ENCODE measurements around the gene ST6GALNAC6.
"Not testable (repeated sequence)": the region's sequence is repeated elsewhere in the genome, so short reads cannot be mapped to it uniquely, and the experiment has no call there.

The ST6GALNAC6 gene

DNA sequence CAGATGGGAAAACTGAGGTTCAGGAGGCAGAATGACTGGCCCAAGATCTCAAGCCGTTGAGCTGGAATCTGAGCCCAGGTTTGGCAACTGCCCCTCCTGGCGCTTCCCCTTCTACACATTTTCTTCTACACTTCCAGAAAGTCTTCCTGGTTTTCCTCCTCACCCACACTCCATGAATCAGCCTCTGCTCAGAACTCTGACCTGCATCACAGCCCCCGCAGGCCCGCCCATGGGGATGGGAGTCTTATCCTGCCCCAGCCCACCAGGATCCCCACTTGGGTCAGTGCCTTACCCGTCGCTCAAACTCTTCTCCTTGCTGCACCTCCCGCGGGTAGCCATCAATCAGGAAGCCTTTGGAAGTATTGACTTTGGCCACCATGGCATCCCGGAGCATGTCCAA is 27.9 kb downstream of the ST6GALNAC6 start:
- DNase-seq = no peak

DNA sequence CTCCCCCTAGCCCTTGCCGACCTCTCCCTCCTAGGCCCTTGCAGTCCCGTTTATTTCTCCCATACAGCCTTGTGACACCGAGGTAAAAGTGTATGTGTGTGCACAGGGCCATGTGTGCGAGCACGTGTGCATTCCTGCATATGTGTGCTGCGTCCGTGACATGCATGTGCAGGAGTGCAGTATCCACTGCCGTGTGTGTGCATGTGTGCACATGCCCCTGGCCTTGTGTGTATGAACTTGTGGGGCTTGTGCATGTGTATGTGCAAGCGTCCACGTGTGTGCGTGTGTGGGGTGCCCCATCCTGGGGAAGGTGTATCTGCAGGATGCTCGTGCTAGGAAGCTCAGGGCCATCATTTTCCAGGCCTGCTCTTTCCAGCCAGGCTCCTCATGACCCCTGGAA is 28.5 kb downstream of the ST6GALNAC6 start:
- no peak for DNase-seq

DNA sequence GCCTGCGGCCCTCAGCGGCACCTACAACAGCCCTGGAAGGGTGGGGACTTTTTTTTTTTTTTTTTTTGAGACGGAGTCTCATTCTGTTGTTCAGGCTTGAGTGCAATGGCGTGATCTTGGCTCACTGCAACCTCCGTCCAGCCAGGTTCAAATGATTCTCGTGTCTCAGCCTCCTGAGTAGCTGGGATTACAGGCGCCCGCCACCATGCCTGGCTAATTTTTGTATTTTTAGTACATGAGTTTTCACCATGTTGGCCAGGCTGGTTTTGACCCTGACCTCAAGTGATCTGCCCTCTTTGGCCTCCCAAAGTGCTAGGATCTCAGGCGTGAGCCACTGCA is 29.3 kb downstream of the ST6GALNAC6 start:
- DNase-seq = not testable (repeated sequence)

DNA sequence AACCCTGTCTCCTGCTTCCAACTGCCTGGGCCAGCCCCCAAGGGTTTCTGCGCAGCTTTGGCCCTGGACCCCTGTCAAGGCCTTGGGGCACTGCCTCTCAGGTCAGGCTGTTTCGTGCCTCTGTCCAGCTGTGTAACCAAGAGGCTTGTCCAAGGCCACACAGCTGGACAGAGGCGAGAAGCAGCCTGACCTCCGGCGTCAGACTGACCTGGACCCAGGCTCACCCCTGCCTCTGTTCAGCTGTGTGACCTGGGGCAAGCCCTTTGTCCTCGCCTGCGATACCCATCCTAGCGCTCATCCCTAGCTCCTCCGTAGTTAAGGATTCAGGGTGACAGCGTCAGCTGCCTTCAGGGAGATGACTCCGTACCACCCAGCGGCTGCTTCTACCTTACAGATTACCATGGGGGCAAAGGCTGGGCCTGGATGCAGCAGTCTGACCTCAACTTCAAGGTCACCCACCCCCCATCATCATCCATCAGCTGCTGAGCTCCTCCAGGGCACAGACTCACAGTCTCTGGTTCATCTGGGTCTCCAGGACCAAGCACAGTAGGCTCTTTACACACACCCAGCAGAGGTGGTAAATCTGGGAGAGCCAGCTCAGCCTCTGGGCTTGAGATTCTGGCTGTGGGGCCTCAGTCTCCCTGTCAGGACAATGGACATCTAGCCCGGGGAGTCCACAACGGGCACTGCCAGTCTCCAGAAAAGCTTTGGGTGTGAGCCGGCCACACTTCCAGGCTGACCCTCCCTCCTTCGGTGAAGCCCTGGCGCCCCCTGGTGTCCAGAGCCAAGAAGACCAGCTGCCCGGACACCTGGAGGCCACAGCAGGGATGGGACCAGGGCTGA is 29.9 kb downstream of the ST6GALNAC6 start:
- DNase-seq = peak; percentile 82

DNA sequence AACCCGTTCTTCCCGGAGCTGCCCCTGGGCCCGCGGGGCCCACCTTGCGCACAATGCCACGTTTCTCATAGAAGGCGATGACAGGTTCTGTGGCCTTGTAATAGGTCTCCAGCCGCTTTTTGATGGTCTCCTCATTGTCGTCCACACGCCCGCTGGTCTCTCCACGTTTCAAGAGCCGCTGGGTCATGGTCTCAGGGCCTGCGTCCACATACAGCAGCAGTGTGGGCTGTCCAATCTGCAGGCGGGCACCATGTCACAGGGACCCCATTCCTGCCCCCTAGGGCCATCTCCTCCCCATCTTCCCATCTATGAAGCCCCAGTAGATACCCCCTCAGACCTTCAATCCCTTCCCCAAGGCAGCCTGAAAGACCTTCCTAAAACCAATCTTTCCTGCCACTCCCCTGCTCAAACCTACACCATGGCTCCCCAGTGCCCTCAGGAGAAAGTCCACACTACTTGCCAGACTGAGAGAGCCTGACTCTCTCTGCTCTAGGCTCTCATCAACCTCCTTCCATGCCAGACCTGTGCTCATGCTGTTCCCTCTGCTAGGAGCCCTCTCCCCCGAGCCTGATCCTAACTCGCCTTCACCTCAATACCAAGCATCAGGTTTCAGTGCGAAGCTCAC is 31.0 kb downstream of the ST6GALNAC6 start:
- DNase-seq = no peak

DNA sequence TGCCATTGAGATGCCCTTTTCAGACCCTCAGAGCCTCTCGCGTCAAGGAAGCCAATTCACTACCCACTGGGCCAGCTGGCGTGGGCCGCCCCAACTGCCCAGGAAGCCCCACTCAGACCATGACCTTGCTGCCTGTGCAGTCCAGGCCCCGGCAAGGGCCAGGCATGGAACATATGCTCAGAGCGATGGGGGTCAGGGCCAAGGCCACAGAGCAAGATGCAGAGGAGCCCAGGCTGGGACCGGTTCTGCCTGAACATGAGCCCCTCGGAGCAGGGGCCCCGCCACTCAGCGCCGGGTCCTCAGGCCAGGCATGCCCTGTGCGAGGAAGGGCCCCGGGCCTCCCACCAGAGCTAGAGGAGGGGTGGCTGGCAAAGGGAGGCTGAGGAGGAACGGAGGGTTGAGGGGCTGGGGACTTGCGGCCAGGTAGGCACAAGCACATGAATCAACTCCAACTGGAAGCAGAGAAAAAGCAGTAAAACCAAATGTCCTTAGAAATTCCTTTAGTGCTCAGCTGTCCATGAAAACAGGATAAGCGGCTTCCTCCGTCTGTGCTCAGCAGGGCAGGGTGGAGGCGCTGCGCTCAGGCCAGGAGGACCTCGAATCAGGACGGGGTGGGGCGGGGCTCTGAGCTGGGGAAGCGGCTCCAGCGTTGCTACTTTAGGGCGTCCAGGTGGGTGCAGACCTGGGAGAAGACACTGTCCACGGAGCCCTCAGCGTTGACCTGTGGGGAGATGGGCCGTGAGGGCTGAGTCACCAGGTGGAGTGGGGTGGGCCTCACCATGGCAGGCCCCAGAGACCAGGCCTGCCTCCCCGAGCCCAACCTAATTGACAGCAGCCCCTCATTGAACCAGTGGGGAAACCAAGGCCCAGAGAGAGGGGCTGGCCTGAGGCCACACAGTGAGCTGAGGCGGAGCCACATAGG is 31.8 kb downstream of the ST6GALNAC6 start:
- DNase-seq = no peak

DNA sequence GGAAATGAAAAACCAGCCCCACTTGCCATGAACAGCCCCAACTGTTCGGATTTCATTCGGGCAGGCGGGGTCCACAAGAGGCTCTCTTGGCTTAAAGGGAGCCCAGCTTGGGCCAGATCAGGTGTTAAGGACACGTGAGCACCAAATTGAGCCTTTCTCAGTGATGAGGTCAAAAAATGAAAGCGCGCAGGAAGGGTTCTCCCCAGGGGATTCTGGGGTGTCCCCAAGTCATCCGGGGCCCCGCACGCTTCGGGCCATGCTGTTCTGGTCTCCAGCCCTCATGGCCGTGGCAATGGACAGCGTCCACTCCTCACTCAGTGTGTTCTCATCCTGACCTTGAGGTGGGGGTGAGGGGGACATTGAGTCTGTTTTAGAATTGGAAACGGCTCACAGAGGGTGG is 32.9 kb downstream of the ST6GALNAC6 start:
- DNase-seq = no peak

DNA sequence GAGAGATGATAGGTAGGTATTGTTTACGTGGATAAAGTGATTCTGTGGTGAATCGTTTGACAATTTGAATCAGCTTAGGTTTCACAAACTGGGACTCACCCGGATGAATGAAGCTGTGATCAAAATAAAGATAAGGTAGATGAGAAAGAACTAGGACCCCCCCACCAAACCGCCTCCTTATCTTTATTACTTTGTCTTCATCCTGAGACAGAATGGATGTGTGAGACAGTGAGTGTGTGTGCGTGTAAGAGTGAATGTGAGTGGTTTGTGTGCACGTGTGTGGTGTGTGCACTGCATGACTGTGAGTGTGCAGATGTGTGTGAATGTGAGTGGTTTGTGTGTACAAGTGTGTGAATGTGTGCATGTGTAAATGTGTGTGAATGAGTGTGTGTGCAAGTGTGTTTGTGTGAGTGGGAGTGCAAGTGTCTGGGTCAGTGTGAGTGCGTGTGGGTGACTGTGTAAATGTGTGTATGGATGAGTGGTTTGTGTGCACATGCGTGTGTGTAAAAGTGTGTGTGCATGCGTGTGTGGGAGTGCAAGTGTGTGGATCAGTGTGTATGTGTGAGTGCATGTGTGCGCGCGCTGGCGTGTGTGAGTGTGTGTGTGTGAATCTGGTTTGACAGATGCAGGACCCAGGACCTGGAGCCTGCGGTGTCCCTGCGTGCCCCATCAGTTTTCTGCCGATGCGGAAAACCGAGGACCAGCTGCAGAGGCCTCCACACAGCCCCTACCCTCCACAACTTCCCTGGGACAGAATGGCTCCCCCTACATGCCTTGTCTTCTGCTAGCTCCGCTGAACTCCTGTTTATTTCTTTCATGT is 33.5 kb downstream of the ST6GALNAC6 start:
- no peak for DNase-seq

DNA sequence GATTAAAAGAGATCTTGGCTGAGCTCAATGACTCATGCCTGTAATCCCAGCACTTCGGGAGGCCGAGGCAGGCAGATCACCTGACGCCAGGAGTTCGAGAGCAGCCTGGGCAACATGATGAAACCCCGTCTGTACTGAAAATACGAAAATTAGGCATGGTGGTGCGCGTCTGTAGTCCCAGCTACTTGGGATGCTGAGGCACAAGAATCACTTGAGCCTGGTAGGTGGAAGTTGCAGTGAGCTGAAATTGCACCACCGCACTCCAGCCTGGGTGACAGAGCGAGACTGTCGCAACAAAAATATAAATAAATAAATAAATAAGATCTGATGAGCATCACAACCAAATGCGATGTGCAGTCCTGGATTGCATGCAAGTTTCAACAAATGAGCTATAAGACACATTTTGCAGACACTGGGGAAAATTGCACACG is 36.2 kb downstream of the ST6GALNAC6 start:
- peak; percentile 33 for DNase-seq

DNA sequence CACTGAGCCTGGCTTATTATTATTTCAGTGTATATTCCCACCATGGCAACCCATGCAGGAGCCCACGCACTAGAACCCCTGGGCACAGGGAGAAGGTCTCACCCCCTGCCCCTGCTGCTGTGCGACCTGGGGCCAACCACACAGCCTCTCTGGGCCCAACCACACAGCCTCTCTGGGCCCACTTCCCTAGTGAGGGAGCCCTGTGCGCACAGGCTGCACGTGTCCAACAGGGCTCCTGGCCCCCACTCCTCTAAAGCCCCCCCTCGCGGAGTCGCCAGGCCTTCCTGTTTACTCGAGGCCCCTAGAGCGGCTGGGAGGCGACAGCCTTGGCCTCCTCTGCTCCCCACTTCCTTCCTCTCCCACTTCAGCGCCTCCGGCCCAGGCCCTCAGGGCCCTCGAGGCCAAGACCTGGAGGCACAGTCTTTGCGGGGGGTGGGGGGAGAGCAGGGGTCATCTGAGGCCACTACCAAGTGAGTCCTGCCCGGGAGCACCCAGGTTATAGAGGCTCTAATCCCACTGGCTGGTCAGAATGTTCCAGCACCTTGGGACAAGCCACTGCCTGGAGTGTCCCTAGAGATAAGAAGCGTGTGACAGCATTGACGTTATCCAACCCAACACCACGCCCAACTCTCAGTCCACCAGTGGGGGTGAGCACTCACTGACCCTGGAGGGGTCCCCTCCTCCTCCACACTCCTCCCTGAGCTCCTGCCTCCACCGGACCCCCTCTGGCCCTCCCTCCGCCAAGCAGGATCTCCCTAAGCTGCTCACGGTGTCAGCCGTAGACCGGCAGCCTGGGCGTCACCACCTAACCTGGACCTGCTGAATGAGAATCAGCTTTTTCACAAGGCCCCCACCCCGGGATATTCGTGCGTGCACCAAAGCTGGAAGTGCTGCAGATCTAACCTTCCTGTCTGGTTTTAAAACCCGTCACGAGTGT is 37.1 kb downstream of the ST6GALNAC6 start:
- peak; percentile 80 for DNase-seq

DNA sequence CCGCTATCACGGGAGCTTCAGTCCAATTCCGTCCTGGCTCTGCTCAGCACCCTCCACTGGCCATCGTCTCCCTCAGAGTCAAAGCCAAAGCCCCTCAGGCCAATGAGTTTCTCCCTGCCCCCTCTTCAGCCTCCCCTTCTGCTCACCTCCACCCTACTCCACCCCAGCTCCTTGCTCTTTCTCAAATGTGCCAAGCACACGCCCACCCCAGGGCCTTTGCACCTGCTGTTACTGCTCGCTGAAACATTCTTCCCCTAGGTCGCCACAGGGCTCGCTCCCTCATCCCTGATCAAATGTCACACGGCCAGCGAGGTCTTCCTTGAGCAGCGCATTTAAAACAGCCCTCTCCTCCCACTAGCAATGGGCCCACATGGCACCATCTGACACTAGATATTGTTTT is 38.6 kb downstream of the ST6GALNAC6 start:
- no peak for DNase-seq

DNA sequence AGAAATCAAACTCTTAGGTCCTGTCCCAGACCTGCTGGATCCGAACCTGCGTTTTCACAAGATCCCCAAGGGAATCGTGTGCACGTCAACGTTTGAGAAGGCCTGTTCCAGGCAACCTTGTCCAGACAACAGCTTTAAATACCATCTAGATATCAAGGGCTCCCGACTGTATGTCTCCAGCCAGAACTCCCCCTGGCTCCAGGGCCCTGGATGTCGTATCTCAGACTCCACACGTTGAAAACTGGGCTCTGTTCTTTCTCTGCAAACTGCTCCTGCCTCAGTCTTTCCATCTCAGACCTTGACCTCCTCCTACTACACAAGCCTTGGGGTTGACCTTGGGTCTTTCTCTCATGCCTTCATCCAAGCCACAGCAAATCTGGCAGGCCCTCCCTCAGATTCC is 39.1 kb downstream of the ST6GALNAC6 start:
- DNase-seq = no peak

DNA sequence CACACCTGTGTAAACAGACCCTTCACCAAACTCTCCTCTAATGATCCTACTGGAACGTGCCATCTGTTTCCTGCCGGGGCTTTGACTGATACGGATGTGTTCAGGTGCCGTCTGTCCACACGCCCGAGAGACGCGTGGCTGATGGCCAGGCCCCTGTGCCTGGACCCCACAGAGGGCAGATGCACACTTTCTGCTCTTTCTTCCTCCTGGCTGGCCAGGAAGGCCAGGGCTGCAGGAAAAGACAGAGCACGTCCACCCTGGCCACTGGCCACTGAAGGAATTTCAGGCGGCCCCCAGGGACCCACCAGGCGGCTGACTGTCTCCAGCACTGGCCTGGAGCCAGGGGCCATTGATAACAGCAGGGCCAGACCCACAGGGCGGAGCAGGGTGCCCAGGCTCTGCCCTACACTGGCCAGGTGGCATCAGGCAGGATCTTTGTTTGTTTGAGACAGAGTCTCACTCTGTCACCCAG is 41.3 kb downstream of the ST6GALNAC6 start:
- no peak for DNase-seq

DNA sequence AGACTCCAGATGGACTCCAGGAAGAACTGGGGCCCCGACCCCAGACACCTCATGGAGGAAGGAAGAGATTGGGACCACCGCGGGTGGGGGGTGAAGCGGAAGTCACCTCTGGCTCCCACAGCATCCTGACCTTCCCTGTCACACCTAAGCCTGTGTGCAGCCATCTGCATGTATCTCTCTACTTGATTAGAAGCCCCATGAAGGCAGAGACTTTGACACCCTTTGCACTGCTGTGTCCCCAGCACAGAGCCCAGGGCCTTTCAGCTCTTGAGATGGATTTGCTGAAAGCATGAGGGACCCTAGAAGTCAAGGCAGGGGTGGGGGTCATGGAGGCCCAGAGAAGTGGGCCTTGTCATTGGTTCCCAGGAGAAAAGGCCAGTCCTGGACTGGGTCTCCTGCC is 42.1 kb downstream of the ST6GALNAC6 start:
- DNase-seq = no peak

DNA sequence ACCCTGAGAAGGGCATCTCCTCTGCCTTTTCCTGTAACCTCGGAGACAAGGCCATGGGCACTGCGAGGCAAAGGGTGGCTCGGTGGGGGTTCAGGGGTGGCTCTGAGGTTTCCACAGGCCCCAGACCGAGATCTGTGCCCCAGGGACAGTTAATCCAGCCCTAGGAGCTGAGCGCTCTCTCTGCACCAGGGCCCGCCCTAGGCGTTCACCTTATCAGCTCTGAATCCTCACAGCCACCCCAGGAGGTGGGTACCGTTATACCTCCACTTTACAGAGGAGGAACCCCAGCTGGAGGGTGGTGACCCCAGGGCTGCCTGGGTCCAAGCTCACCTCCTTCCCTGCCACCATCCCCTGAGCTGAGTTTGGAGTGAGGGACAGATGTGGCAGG is 42.7 kb downstream of the ST6GALNAC6 start:
- no peak for DNase-seq

DNA sequence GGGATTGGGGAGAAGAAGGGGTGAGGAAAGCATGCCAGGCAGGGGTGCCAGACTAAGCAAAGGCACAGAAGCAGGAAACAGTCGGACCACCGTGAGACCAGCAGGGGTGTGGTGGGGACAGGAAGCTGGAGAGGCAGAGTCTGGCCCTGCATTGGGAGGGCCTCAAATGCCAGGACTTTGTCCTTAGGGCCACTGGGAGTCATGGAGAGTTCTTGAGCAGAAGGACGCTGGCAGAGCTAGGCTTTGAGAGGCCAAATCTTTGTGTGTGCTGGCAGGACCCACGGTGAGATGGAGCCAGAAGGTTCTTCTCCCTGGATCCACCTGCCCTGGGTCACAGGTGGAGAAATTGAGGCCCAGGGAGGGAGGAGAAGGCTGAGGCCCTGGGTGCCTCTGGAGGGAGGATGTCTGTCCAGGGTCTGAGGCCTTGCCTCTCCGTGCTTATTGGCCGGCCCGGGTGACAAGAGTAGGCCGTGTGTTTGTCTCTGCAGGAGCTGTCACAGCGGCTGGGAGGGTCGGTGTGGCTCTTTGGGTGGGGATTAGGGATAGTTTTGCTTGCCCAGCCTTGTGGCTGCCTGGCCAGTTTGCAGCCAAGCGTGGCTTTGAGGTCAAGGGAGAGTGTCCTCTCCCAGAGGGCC is 43.2 kb downstream of the ST6GALNAC6 start:
- no peak for DNase-seq

DNA sequence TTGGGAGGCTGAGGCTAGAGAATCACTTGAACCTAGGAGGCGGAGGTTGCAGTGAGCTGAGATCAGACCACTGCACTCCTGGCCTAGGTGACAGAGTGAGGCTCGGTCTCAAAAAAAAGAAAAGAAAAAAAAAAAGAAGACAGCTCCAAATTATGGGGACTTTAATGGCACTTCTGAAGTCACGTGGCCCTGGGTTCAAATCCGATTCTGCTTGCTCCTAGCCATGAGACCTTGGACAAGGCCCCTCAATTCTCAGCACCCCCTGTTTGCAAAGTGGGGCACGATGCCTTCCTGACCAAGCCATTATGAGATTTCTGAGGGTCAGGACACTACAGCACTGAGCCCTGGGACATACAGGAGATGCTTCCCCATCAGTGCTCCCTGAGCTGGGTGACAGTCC is 43.9 kb downstream of the ST6GALNAC6 start:
- DNase-seq = no peak

DNA sequence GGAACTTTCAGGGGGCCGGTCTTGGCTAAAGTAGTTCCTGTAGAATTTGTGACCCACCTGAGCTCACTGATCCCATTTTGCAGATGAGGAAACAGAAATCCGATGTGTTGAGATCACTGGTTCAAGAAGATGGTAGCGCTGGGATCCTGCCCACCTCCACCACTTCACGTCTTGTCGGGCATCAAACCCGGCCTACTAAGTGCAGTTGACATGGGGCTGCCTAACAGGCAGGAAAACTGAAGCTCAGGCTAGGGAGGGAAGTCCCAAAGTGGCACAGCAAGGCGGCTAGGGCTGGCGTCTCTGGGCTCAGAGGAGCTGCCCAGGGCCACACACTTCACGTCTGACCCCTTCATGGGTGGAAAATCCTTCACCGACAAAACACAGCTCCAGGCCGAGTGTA is 44.4 kb downstream of the ST6GALNAC6 start:
- no peak for DNase-seq

DNA sequence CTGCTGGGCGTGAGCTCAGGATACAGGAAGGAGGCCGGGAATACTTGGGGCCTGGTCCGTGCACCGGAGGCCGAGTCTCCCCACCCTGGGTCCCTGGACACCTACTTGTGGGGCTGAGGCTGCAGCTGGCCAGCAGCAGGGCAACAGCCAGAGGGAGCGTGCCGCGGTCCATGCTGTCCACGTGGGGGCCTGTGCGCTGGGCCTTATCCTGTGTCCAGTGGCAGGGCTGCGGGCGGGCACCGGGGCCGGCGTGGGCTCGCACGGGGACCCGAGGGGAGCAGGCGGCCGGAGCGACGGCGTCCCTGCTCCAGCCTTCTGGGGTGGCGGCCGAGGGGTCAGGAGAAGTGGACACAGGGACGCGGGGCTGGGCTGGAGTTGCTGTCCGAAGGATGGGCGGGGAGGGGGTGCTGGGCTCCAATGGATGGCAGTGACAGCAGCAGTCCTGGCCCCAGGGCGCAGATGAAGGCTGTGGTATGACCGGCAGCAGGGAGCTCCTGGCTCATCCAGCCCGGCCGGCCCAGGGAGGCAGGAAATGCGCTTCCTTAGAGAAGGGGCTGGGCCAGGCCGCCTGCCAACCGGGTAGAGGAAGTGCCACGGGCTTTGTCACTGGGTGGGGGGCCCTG is 45.1 kb downstream of the ST6GALNAC6 start, which contains the start of gene ENG:
TSS of gene ENG (minus strand) at position 475 of the 623 bp plus-strand sequence. CDS start at position 172, 303 bp downstream.
- DNase-seq = no peak
